Keratinocyte (primary cell): ENCODE data around the gene SRA1. TPM values are rescaled to one million over a fixed set of nuclear protein-coding genes. Genes with fewer than 3 reads are reported as not detected.

Experiments
- DNase-seq: peaks from one replicate; pipeline ENCODE4 v3.0.0-alpha.2; 2011; ENCODE audit warnings: low read depth, missing footprints, low spot score
- FAIRE-seq: peaks from 2 replicates; lab custom pipeline; 2011; peaks lifted over from hg19 to GRCh38; lab: Jason Lieb, UNC
- H2AFZ ChIP-seq: 2 replicates; pipeline ENCODE4 v1.6.0; 2012; ENCODE audit warnings: low read length, control low read depth, inconsistent platforms; ENCODE audit not compliant: control insufficient read depth
- H3K27ac ChIP-seq: 2 replicates; pipeline ENCODE4 v1.5.1; 2011; ENCODE audit warnings: low read length; ENCODE audit not compliant: control insufficient read depth, insufficient read depth
- H3K27me3 ChIP-seq: 3 replicates; pipeline ENCODE4 v1.6.0; 2011; ENCODE audit warnings: low read length; ENCODE audit not compliant: control insufficient read depth, insufficient read depth; ENCODE audit errors: extremely low read depth
- H3K36me3 ChIP-seq, 2 experiments: 2 replicates in 1 of 2; 3 replicates in 1 of 2; pipeline ENCODE4 v1.5.1; 2011; ENCODE audit warnings: low read length in 2 of 2, mild to moderate bottlenecking in 1 of 2; ENCODE audit not compliant: control insufficient read depth in 2 of 2, insufficient read depth in 2 of 2; ENCODE audit errors: extremely low read depth in 1 of 2
- H3K4me1 ChIP-seq: 3 replicates; pipeline ENCODE4 v1.5.1; 2011; ENCODE audit warnings: low read length; ENCODE audit not compliant: control insufficient read depth, insufficient read depth; ENCODE audit errors: extremely low read depth
- H3K4me2 ChIP-seq: 3 replicates; pipeline ENCODE4 v1.6.0; 2011; ENCODE audit warnings: low read depth, low read length; ENCODE audit not compliant: control insufficient read depth, insufficient read depth; ENCODE audit errors: extremely low read depth
- H3K4me3 ChIP-seq, 3 experiments: fragments of 200-600 bp in 1 of 3; sonication (generic) in 1 of 3; 2 replicates in 2 of 3; 3 replicates in 1 of 3; pipeline ENCODE4 v1.5.1; 2011 to 2016; ENCODE audit warnings: low read length in 3 of 3, mild to moderate bottlenecking in 3 of 3, control low read depth in 2 of 3, inconsistent platforms in 1 of 3, low read depth in 1 of 3, mixed read lengths in 1 of 3, mixed run types in 1 of 3, moderate library complexity in 1 of 3; ENCODE audit not compliant: control insufficient read depth in 2 of 3, insufficient read depth in 2 of 3; ENCODE audit errors: extremely low read depth in 1 of 3
- H3K79me2 ChIP-seq: 2 replicates; pipeline ENCODE4 v1.6.0; 2012; ENCODE audit warnings: low read length; ENCODE audit not compliant: control insufficient read depth, insufficient read depth
- H3K9ac ChIP-seq: 3 replicates; pipeline ENCODE4 v1.6.0; 2011; ENCODE audit warnings: low read length; ENCODE audit not compliant: control insufficient read depth, insufficient read depth; ENCODE audit errors: extremely low read depth
- H3K9me1 ChIP-seq: 3 replicates; pipeline ENCODE4 v1.6.0; 2011; ENCODE audit warnings: low read length; ENCODE audit not compliant: control insufficient read depth, insufficient read depth; ENCODE audit errors: extremely low read depth
- H3K9me3 ChIP-seq: 2 replicates; pipeline ENCODE4 v1.5.1; 2012; ENCODE audit warnings: low read depth, low read length; ENCODE audit not compliant: control insufficient read depth
- H4K20me1 ChIP-seq: 3 replicates; pipeline ENCODE4 v1.6.0; 2011; ENCODE audit warnings: low read length; ENCODE audit not compliant: control insufficient read depth, insufficient read depth; ENCODE audit errors: extremely low read depth
- EZH2 ChIP-seq: IDR thresholded peaks from one replicate; pipeline ENCODE4 v1.6.1; 2012; ENCODE audit warnings: inconsistent platforms, mild to moderate bottlenecking, low read length, moderate library complexity
- dilution Hi-C: fragments of 300-500 bp; cut with MboI; formaldehyde crosslinking; loops from one replicate; pipeline ENCODE4 v1.7.0; 2020; ENCODE audit warnings: low sequenced_read_pairs; ENCODE audit not compliant: extremely low pct_ligation_motif_present
- polyA plus RNA-seq, 5 experiments: library from polyadenylated mRNA; depleted of rRNA in 3 of 5; stranded (reverse) in 3 of 5; stranded (forward) in 1 of 5; unstranded in 1 of 5; fragments of >200 nt; gene quantifications; 1 replicate in 1 of 5; 2 replicates in 3 of 5; 3 replicates in 1 of 5; pipeline versions ENCODE4 v1.2.1 to v1.2.3, GENCODE V29; 2011 to 2012; ENCODE audit warnings: missing spikeins in 2 of 5, low read depth in 1 of 5, low replicate concordance in 1 of 5
- TF ChIP-seq, protein P1 (sequence below), 3 experiments: IDR thresholded peaks in 1 of 3; conservative IDR thresholded peaks in 1 of 3; optimal IDR thresholded peaks in 1 of 3; 2 replicates in 2 of 3; 3 replicates in 1 of 3; pipeline versions ENCODE3 to v1.5.1; 2011; ENCODE audit warnings: low read length in 3 of 3, mild to moderate bottlenecking in 3 of 3, moderate library complexity in 2 of 3, control low read depth in 1 of 3, inconsistent platforms in 1 of 3; ENCODE audit not compliant: insufficient read depth in 2 of 3; ENCODE audit errors: extremely low read depth in 1 of 3

The SRA1 gene
- polyA plus RNA-seq, 1 donor (not counting 4 experiments of a cell fraction or from before 2014, with no cell fraction given), result 32.4 TPM

DNA sequence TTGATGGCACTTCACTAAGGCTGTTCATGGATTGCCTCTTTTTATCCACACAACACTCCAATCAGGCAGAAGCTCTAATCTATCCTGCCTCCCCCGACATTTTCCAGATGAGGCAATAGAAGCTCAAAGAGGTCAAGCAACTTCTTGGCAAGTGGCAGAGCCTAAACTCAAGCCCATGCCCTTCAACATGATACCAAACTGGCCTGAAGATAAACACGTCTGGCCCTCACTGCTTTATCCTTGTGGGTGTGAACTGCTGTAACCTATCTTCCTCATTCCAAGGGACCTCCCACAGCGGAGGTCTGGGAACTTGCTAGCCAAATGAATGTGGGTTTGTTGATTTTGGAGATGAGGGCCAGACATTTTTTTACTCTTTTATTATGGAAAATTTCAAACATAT is 16.9 kb upstream of the SRA1 start:
- no peak overlapping the region for H3K27ac ChIP-seq
- no peak for TF ChIP-seq EZH2
- TF ChIP-seq, protein P1, sequence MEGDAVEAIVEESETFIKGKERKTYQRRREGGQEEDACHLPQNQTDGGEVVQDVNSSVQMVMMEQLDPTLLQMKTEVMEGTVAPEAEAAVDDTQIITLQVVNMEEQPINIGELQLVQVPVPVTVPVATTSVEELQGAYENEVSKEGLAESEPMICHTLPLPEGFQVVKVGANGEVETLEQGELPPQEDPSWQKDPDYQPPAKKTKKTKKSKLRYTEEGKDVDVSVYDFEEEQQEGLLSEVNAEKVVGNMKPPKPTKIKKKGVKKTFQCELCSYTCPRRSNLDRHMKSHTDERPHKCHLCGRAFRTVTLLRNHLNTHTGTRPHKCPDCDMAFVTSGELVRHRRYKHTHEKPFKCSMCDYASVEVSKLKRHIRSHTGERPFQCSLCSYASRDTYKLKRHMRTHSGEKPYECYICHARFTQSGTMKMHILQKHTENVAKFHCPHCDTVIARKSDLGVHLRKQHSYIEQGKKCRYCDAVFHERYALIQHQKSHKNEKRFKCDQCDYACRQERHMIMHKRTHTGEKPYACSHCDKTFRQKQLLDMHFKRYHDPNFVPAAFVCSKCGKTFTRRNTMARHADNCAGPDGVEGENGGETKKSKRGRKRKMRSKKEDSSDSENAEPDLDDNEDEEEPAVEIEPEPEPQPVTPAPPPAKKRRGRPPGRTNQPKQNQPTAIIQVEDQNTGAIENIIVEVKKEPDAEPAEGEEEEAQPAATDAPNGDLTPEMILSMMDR (optimal IDR thresholded peaks at IDR 0.05 in 1 of 3, IDR thresholded peaks at IDR 0.05 in 1 of 3, conservative IDR thresholded peaks at IDR 0.05 in 1 of 3; ENCODE audit: extremely low read depth in 1 of 3, insufficient read depth in 2 of 3, low read length in 3 of 3), result no peak
- dilution Hi-C loops, result no loop called here
- no peaks in the 10 kb centered on the region for H3K4me1 ChIP-seq
- no peaks in the 10 kb centered on the region for H3K9me1 ChIP-seq
- H3K4me2 ChIP-seq, result no peak overlapping the region
- no peak overlapping the region for H3K9ac ChIP-seq
- no peak for FAIRE-seq
- no peaks in the 10 kb centered on the region for H3K9me3 ChIP-seq
- H2AFZ ChIP-seq, result no peak overlapping the region
- no peak for DNase-seq
- H3K4me3 ChIP-seq, result no peak overlapping the region
- H3K27me3 ChIP-seq, result no peaks in the 10 kb centered on the region
- no peaks in the 10 kb centered on the region for H4K20me1 ChIP-seq
- peaks cover 0 to 2% of the 10 kb centered on the region in 2 experiments for H3K36me3 ChIP-seq
- H3K79me2 ChIP-seq, result no peaks in the 10 kb centered on the region

DNA sequence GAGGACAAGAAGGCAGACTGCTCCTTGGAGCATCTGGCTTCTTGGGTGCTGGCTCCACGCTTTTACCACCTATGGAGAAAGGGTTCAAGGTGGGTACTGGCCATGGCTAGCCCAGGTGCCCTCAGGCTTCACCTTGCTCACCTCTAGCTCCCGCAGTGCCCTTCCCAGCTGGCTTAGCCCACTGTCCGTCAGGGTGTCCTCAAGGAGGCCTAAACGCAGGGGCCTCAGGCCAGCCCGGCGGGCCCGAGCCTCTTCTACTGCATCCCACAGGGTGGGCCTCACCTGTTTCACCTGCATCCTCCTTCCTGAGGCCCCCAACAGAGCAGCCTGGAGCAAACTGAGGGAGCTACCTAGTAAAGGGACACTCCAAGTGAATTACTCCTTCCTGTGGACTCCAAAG is 16.4 kb upstream of the SRA1 start:
- dilution Hi-C loops, result no loop called here

More for the DNA sequence above, 16.4 kb upstream of the SRA1 start:
- H3K4me2 ChIP-seq, result no peak overlapping the region
- no peaks in the 10 kb centered on the region for H3K4me1 ChIP-seq
- no peak overlapping the region for H3K27ac ChIP-seq
- H3K9ac ChIP-seq, result no peak overlapping the region
- no peaks in the 10 kb centered on the region for H3K9me1 ChIP-seq
- H3K4me3 ChIP-seq, result no peak overlapping the region
- FAIRE-seq, result no peak
- no peak overlapping the region for H2AFZ ChIP-seq
- no peaks in the 10 kb centered on the region for H3K79me2 ChIP-seq
- TF ChIP-seq, protein P1 (optimal IDR thresholded peaks at IDR 0.05 in 1 of 3, IDR thresholded peaks at IDR 0.05 in 1 of 3, conservative IDR thresholded peaks at IDR 0.05 in 1 of 3; ENCODE audit: extremely low read depth in 1 of 3, insufficient read depth in 2 of 3, low read length in 3 of 3), result no peak
- no peak for TF ChIP-seq EZH2
- H3K27me3 ChIP-seq, result no peaks in the 10 kb centered on the region
- no peaks in the 10 kb centered on the region for H3K9me3 ChIP-seq
- no peak for DNase-seq
- H3K36me3 ChIP-seq, result peaks cover 0 to 2% of the 10 kb centered on the region in 2 experiments
- H4K20me1 ChIP-seq, result no peaks in the 10 kb centered on the region
